SK-N-SH treated with all-trans-retinoic acid at 6 μM for 48 hours (cell line): Measurements from ENCODE around the gene MANSC4.

Experiments
- CSDC2 ChIP-seq: fragments of 250-450 bp; sonication (Bioruptor Pico); IDR thresholded peaks from 2 replicates; pipeline ENCODE4 v1.5.0; 2020; ENCODE audit warnings: mild to moderate bottlenecking, moderate library complexity
- GLIS3 ChIP-seq: fragments of 250-450 bp; sonication (Bioruptor Pico); IDR thresholded peaks from 2 replicates; pipeline ENCODE4 v1.5.0; 2020; ENCODE audit warnings: mild to moderate bottlenecking, moderate library complexity
- OSR1 ChIP-seq: fragments of 250-450 bp; sonication (Bioruptor Pico); IDR thresholded peaks from 2 replicates; pipeline ENCODE4 v1.8.0; 2022; ENCODE audit warnings: moderate library complexity, mild to moderate bottlenecking, inconsistent platforms
- SNAI2 ChIP-seq: fragments of 250-450 bp; sonication (Bioruptor Pico); IDR thresholded peaks from 2 replicates; pipeline ENCODE4 v1.5.0; 2020; ENCODE audit warnings: mild to moderate bottlenecking, moderate library complexity
- TOX ChIP-seq: fragments of 250-450 bp; sonication (Bioruptor Pico); IDR thresholded peaks from 2 replicates; pipeline ENCODE4 v1.8.0; 2021; ENCODE audit warnings: mild to moderate bottlenecking, moderate library complexity, borderline replicate concordance
- ZC3H10 ChIP-seq: fragments of 250-450 bp; sonication (Bioruptor Pico); IDR thresholded peaks from 2 replicates; pipeline ENCODE4 v1.5.1; 2021; ENCODE audit warnings: mild to moderate bottlenecking, moderate library complexity
- ZFP3 ChIP-seq: fragments of 250-450 bp; sonication (Bioruptor Pico); IDR thresholded peaks from 2 replicates; pipeline ENCODE4 v1.5.0; 2020; ENCODE audit warnings: mild to moderate bottlenecking, moderate library complexity
- ZFP30 ChIP-seq: fragments of 450-650 bp; formaldehyde crosslinking; IDR thresholded peaks from 2 replicates; pipeline ENCODE4 v1.5.0; 2022; ENCODE audit warnings: mild to moderate bottlenecking, moderate library complexity
- ZNF565 ChIP-seq: fragments of 450-650 bp; formaldehyde crosslinking; conservative IDR thresholded peaks from 2 replicates; pipeline ENCODE4 v1.5.0; 2020; ENCODE audit warnings: low read depth, mild to moderate bottlenecking, moderate library complexity
- ZNF8 ChIP-seq: fragments of 450-650 bp; formaldehyde crosslinking; IDR thresholded peaks from 2 replicates; pipeline ENCODE4 v1.5.0; 2020; ENCODE audit warnings: mild to moderate bottlenecking, moderate library complexity
- TF ChIP-seq, protein P1 (sequence below): fragments of 250-450 bp; sonication (Bioruptor Pico); IDR thresholded peaks from 2 replicates; pipeline ENCODE4 v1.8.0; 2020; ENCODE audit warnings: mild to moderate bottlenecking, moderate library complexity, borderline replicate concordance

DNA sequence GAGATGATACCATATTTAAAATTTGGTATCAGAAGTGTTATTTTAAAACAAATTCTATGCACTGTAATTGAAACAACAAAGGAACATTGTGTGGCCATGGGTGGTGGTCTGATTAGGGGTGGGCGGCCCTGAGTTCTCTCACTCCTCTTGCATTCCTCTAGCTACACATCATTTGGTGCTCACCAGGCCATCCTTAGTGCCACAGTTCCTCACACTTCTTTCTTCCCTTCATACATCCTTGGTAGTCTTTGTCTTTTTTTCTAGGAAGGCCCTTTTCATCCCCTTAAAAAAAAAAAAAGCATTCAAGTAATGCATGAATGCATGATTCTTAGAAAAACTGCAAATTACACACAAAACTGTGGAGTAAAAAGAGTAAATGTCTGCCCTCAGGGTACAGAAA lies 2.4 kb upstream of the MANSC4 start:
- TF ChIP-seq OSR1 (CRISPR knock-in tag) (no peak), SNAI2 (no peak), ZNF565 (CRISPR knock-in tag) (no peak), ZFP3 (CRISPR knock-in tag) (no peak), GLIS3 (CRISPR knock-in tag) (no peak), TOX (CRISPR knock-in tag) (no peak), ZFP30 (CRISPR knock-in tag) (no peak), ZC3H10 (CRISPR knock-in tag) (no peak), CSDC2 (CRISPR knock-in tag) (no peak), ZNF8 (CRISPR knock-in tag) (no peak)
- TF ChIP-seq, protein P1, sequence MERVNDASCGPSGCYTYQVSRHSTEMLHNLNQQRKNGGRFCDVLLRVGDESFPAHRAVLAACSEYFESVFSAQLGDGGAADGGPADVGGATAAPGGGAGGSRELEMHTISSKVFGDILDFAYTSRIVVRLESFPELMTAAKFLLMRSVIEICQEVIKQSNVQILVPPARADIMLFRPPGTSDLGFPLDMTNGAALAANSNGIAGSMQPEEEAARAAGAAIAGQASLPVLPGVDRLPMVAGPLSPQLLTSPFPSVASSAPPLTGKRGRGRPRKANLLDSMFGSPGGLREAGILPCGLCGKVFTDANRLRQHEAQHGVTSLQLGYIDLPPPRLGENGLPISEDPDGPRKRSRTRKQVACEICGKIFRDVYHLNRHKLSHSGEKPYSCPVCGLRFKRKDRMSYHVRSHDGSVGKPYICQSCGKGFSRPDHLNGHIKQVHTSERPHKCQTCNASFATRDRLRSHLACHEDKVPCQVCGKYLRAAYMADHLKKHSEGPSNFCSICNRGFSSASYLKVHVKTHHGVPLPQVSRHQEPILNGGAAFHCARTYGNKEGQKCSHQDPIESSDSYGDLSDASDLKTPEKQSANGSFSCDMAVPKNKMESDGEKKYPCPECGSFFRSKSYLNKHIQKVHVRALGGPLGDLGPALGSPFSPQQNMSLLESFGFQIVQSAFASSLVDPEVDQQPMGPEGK: no peak
